BLaER1 (cell line): ENCODE results near the gene LIAS.

Experiments used
- H3K27ac ChIP-seq: shearing (Covaris generic); formaldehyde crosslinking; 2 replicates; pipeline ENCODE4 v1.8.1; 2022
- H3K27me3 ChIP-seq: shearing (Covaris generic); formaldehyde crosslinking; 2 replicates; pipeline ENCODE4 v1.8.1; 2022
- H3K36me3 ChIP-seq: shearing (Covaris generic); formaldehyde crosslinking; 2 replicates; pipeline ENCODE4 v1.8.1; 2022
- H3K4me1 ChIP-seq: shearing (Covaris generic); formaldehyde crosslinking; 2 replicates; pipeline ENCODE4 v1.8.1; 2022
- H3K4me2 ChIP-seq: shearing (Covaris generic); formaldehyde crosslinking; 2 replicates; pipeline ENCODE4 v1.8.1; 2022
- H3K4me3 ChIP-seq: shearing (Covaris generic); formaldehyde crosslinking; 2 replicates; pipeline ENCODE4 v1.8.1; 2022
- H3K9ac ChIP-seq: shearing (Covaris generic); formaldehyde crosslinking; 2 replicates; pipeline ENCODE4 v1.8.1; 2022
- H3K9me3 ChIP-seq: shearing (Covaris generic); formaldehyde crosslinking; 2 replicates; pipeline ENCODE4 v1.8.1; 2022
- H4K20me1 ChIP-seq: shearing (Covaris generic); formaldehyde crosslinking; 2 replicates; pipeline ENCODE4 v1.8.1; 2022
- Cebpa-rat ChIP-seq: shearing (Covaris generic); IDR thresholded peaks from 2 replicates; pipeline ENCODE4 v1.8.1; 2022

LIAS gene

GRCh38 chr4:39433878-39434492 is 24.9 kb upstream of the LIAS start:
- Histone ChIP-seq H3K4me2 (no peak overlapping the region), H3K4me1 (no peaks in the 10 kb centered on the region), H3K4me3 (no peak overlapping the region), H3K27me3 (no peaks in the 10 kb centered on the region), H4K20me1 (no peaks in the 10 kb centered on the region), H3K36me3 (no peaks in the 10 kb centered on the region), H3K9me3 (no peaks in the 10 kb centered on the region), H3K9ac (no peak overlapping the region), H3K27ac (no peak overlapping the region)
- no peak for TF ChIP-seq Cebpa-rat

GRCh38 chr4:39435659-39436563 is 22.9 kb upstream of the LIAS start:
- TF ChIP-seq Cebpa-rat = no peak
- Histone ChIP-seq H3K4me1 (no peaks in the 10 kb centered on the region), H3K9ac (no peak overlapping the region), H3K4me3 (no peak overlapping the region), H3K27me3 (no peaks in the 10 kb centered on the region), H4K20me1 (no peaks in the 10 kb centered on the region), H3K27ac (no peak overlapping the region), H3K9me3 (no peaks in the 10 kb centered on the region), H3K36me3 (no peaks in the 10 kb centered on the region), H3K4me2 (no peak overlapping the region)

DNA sequence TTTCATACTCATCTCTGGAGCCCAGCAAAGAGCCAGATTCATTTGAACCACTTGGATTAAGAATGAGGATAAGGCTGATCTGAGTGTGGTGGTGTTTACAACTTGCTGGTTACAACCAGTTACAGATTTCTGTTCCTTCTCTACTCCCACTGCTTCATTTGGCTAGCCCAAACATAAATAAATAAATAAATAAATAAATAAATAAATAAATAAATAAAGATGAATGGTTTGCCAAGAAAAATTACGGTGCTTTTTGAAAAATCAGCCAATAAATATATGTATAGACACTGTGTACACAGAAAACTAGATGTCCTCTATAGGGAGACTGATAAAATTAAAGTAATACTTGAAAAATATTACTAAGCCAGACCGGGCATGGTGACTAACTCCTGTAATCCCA is 17.3 kb upstream of the LIAS start:
- Histone ChIP-seq H3K9ac (no peak overlapping the region), H4K20me1 (no peaks in the 10 kb centered on the region), H3K4me1 (no peaks in the 10 kb centered on the region), H3K36me3 (peaks cover 5% of the 10 kb centered on the region; the same call in 1 of the 2 replicates), H3K4me3 (no peak overlapping the region), H3K27ac (no peak overlapping the region), H3K4me2 (no peak overlapping the region), H3K9me3 (no peaks in the 10 kb centered on the region), H3K27me3 (no peaks in the 10 kb centered on the region)
- no peak for TF ChIP-seq Cebpa-rat

GRCh38 chr4:39442998-39443397 is 15.9 kb upstream of the LIAS start:
- H3K4me1 ChIP-seq = no peaks in the 10 kb centered on the region
- no peaks in the 10 kb centered on the region for H4K20me1 ChIP-seq
- H3K9me3 ChIP-seq = peaks cover 5% of the 10 kb centered on the region
- H3K27ac ChIP-seq = no peak overlapping the region
- H3K9ac ChIP-seq = no peak overlapping the region
- no peak overlapping the region for H3K4me3 ChIP-seq
- TF ChIP-seq Cebpa-rat = no peak
- H3K27me3 ChIP-seq = no peaks in the 10 kb centered on the region
- H3K4me2 ChIP-seq = no peak overlapping the region
- peaks cover 16% of the 10 kb centered on the region for H3K36me3 ChIP-seq

DNA sequence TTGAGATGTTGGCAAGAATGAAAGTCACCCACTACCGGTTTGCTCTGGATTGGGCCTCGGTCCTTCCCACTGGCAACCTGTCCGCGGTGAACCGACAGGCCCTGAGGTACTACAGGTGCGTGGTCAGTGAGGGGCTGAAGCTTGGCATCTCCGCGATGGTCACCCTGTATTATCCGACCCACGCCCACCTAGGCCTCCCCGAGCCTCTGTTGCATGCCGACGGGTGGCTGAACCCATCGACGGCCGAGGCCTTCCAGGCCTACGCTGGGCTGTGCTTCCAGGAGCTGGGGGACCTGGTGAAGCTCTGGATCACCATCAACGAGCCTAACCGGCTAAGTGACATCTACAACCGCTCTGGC is 12.4 kb upstream of the LIAS start:
- Histone ChIP-seq H3K36me3 (peaks cover 45% of the 10 kb centered on the region), H3K9me3 (peaks cover 5% of the 10 kb centered on the region), H3K4me1 (no peaks in the 10 kb centered on the region), H3K4me3 (no peak overlapping the region), H3K4me2 (no peak overlapping the region), H4K20me1 (peaks cover 33% of the 10 kb centered on the region), H3K9ac (no peak overlapping the region), H3K27me3 (no peaks in the 10 kb centered on the region), H3K27ac (no peak overlapping the region)
- TF ChIP-seq Cebpa-rat = no peak

DNA sequence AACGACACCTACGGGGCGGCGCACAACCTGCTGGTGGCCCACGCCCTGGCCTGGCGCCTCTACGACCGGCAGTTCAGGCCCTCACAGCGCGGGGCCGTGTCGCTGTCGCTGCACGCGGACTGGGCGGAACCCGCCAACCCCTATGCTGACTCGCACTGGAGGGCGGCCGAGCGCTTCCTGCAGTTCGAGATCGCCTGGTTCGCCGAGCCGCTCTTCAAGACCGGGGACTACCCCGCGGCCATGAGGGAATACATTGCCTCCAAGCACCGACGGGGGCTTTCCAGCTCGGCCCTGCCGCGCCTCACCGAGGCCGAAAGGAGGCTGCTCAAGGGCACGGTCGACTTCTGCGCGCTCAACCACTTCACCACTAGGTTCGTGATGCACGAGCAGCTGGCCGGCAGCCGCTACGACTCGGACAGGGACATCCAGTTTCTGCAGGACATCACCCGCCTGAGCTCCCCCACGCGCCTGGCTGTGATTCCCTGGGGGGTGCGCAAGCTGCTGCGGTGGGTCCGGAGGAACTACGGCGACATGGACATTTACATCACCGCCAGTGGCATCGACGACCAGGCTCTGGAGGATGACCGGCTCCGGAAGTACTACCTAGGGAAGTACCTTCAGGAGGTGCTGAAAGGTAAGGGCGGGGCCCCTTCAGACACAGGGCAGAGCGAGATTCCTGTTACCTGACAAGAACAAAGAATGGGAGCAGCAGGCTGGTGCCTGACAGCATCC is 11.8 kb upstream of the LIAS start:
- H3K9me3 ChIP-seq = peaks cover 5% of the 10 kb centered on the region
- peaks cover 50% of the 10 kb centered on the region for H3K36me3 ChIP-seq
- H4K20me1 ChIP-seq = peaks cover 39% of the 10 kb centered on the region
- H3K27ac ChIP-seq = no peak overlapping the region
- H3K9ac ChIP-seq = no peak overlapping the region
- no peak overlapping the region for H3K4me3 ChIP-seq
- TF ChIP-seq Cebpa-rat = no peak
- H3K4me2 ChIP-seq = no peak overlapping the region
- H3K27me3 ChIP-seq = no peaks in the 10 kb centered on the region
- no peaks in the 10 kb centered on the region for H3K4me1 ChIP-seq

DNA sequence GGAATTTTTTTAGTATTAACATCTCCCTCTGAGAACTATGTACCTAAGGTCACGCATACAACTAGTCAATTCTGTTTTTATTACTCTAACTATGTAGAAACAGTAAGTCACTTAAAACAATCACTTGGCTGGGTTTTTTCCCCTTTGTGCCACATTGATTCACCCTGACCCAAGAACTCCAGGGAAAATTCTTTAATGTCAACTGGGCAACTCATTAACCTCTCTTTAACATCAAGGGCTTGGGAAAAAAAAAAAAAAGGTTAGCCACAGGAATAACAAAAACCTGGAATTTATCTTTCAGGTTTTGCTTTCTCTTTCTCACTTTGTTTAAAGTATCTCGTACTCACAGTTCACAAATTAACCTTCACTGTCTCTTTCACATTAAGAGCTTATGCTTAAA is 8.2 kb upstream of the LIAS start:
- Histone ChIP-seq H3K27me3 (no peaks in the 10 kb centered on the region), H3K36me3 (peaks cover 86% of the 10 kb centered on the region), H4K20me1 (peaks cover 75% of the 10 kb centered on the region), H3K9ac (no peak overlapping the region), H3K9me3 (peaks cover 5% of the 10 kb centered on the region), H3K27ac (no peak overlapping the region), H3K4me3 (no peak overlapping the region), H3K4me1 (peaks cover 3% of the 10 kb centered on the region; the same call in 1 of the 2 replicates), H3K4me2 (no peak overlapping the region)
- TF ChIP-seq Cebpa-rat = no peak

- peaks cover 12% of the 10 kb centered on the region for H3K4me1 ChIP-seq
- H3K4me3 ChIP-seq = no peak overlapping the region
- H3K27ac ChIP-seq = no peak overlapping the region
- H3K27me3 ChIP-seq = no peaks in the 10 kb centered on the region
- peaks cover 84% of the 10 kb centered on the region for H4K20me1 ChIP-seq
- no peak overlapping the region for H3K4me2 ChIP-seq
- H3K9ac ChIP-seq = no peak overlapping the region
- H3K9me3 ChIP-seq = peaks cover 5% of the 10 kb centered on the region
- no peak for TF ChIP-seq Cebpa-rat
- peaks cover 91% of the 10 kb centered on the region for H3K36me3 ChIP-seq
Observed at GRCh38 chr4:39451423-39452023, 7.3 kb upstream of the LIAS start.

GRCh38 chr4:39452153-39452859 is 6.5 kb upstream of the LIAS start:
- Histone ChIP-seq H3K9ac (no peak overlapping the region), H3K36me3 (peaks cover 91% of the 10 kb centered on the region), H4K20me1 (peaks cover 92% of the 10 kb centered on the region), H3K4me1 (peaks cover 20% of the 10 kb centered on the region), H3K4me2 (no peak overlapping the region), H3K9me3 (no peaks in the 10 kb centered on the region), H3K4me3 (no peak overlapping the region), H3K27ac (no peak overlapping the region), H3K27me3 (no peaks in the 10 kb centered on the region)
- no peak for TF ChIP-seq Cebpa-rat
